HL-60 (cell line): Measurements from ENCODE around the gene TMEM201.

ENCODE experiments used
- CTCF ChIP-seq: IDR thresholded peaks from one replicate; pipeline ENCODE4 v1.5.1; 2011; ENCODE audit warnings: low read length, control low read depth, inconsistent platforms; ENCODE audit not compliant: insufficient read depth
- GABPA ChIP-seq: IDR thresholded peaks from 2 replicates; pipeline ENCODE4 v1.6.1; 2012; ENCODE audit warnings: low read depth

GRCh38 chr1:9551984-9552383 lies 36.7 kb upstream of the TMEM201 start:
- TF ChIP-seq GABPA, result no peak
- TF ChIP-seq CTCF, result no peak
